Measurements from ENCODE around the gene AP1M2. TPM values are rescaled to one million over a fixed set of nuclear protein-coding genes. Genes with fewer than 3 reads are reported as not detected.

AP1M2 gene
- total RNA-seq, 1 donor from 2014 or later = 3.6 TPM

DNA sequence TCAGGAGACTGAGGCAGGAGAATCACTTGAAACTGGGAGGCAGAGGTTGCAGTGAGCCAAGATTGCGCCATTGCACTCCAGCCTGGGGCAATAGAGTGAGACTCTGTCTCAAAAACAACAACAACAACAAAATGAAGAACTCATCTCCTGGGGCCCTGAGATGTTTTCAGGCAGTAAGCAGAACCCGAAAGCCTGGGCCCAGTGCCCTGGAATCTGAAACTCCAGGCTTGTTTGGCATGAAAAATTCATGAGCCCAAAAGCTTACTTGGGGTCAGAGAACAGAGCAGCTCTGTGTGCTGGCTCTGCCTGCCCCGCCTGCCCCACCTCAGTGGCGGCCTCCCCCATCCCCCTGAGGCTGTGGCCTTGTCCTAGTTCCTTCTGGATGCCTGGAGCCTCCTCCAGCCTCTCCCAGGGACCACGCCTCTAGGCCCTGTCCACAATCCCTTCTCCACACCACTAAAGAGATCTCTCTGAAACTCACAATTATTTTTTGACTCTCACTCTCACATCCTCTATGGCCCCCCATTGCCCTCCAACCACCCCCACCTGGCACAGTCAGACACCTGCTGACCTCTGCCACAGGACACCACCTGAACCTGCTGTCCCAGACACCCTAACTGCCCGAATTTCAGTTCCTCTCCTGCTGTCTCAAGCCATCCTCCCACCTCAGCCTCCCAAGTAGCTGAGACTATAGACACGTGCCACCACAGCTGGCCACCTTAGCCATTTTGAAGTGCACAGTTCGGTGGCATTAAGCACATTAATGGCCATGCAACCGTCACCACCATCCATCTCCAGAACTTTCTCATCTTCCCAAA, 6.9 kb upstream of the AP1M2 start:
- Histone ChIP-seq H3K79me2 (ENCODE audit: low read depth) (no peaks in the 10 kb centered on the region), H3K4me1 (no peaks in the 10 kb centered on the region), H3K9me3 (ENCODE audit: low read depth) (no peaks in the 10 kb centered on the region), H3K4me3 (no peak overlapping the region), H3K9ac (no peak overlapping the region), H2AFZ (replicated peaks) (no peak overlapping the region), H3F3A (ENCODE audit: low read depth) (no peaks in the 10 kb centered on the region), H3K27ac (no peak overlapping the region), H4K20me1 (ENCODE audit: low read depth) (no peaks in the 10 kb centered on the region), H3K36me3 (no peaks in the 10 kb centered on the region), H3K27me3 (no peaks in the 10 kb centered on the region), H3K4me2 (no peak overlapping the region)
- Mint-ChIP-seq H3K4me1 (peaks cover 8% of the 10 kb centered on the region), H3K27me3 (ENCODE audit: insufficient read depth, low read depth) (peaks cover 10% of the 10 kb centered on the region), H3K4me3 (peak overlapping the region; percentile 58), H3K9me3 (no peaks in the 10 kb centered on the region), H3K27ac (peak overlapping the region; percentile 38), H3K36me3 (no peaks in the 10 kb centered on the region)
- DNase-seq (ENCODE audit: low spot score) = no peak
- TF ChIP-seq, protein P1, sequence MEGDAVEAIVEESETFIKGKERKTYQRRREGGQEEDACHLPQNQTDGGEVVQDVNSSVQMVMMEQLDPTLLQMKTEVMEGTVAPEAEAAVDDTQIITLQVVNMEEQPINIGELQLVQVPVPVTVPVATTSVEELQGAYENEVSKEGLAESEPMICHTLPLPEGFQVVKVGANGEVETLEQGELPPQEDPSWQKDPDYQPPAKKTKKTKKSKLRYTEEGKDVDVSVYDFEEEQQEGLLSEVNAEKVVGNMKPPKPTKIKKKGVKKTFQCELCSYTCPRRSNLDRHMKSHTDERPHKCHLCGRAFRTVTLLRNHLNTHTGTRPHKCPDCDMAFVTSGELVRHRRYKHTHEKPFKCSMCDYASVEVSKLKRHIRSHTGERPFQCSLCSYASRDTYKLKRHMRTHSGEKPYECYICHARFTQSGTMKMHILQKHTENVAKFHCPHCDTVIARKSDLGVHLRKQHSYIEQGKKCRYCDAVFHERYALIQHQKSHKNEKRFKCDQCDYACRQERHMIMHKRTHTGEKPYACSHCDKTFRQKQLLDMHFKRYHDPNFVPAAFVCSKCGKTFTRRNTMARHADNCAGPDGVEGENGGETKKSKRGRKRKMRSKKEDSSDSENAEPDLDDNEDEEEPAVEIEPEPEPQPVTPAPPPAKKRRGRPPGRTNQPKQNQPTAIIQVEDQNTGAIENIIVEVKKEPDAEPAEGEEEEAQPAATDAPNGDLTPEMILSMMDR (IDR thresholded peaks at IDR 0.05) = no peak
- TF ChIP-seq EZH2phosphoT487 (IDR thresholded peaks at IDR 0.05) = no peak
- no peak for TF ChIP-seq EZH2 (IDR thresholded peaks at IDR 0.05)

DNA sequence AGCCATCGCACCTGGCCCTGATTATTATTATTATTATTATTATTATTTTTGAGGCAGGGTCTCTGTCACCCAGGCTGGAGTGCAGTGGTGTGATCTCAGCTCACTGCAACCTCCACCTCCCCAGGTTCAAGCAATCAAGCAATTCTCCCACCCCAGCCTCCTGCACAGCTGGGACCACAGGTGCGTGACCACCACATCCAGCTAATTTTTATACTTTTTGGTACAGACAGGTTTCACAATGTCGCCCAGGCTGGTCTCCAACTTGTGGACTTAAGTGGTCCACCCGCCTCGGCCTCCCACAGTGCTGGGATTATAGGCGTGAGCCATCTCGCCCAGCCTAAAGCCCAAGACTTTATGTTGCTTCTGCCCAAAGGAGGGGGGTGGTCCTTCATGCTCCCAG, 6.0 kb upstream of the AP1M2 start:
- Histone ChIP-seq H3K4me3 (no peak overlapping the region), H3K9me3 (ENCODE audit: low read depth) (no peaks in the 10 kb centered on the region), H3K36me3 (no peaks in the 10 kb centered on the region), H3K4me2 (no peak overlapping the region), H3K79me2 (ENCODE audit: low read depth) (no peaks in the 10 kb centered on the region), H3K4me1 (no peaks in the 10 kb centered on the region), H3K9ac (no peak overlapping the region), H3K27ac (no peak overlapping the region), H3F3A (ENCODE audit: low read depth) (no peaks in the 10 kb centered on the region), H3K27me3 (peaks cover 6% of the 10 kb centered on the region), H2AFZ (replicated peaks) (no peak overlapping the region), H4K20me1 (ENCODE audit: low read depth) (no peaks in the 10 kb centered on the region)
- Mint-ChIP-seq H3K27ac (no peak overlapping the region), H3K9me3 (no peaks in the 10 kb centered on the region), H3K36me3 (no peaks in the 10 kb centered on the region), H3K27me3 (ENCODE audit: insufficient read depth, low read depth) (peaks cover 10% of the 10 kb centered on the region), H3K4me3 (no peak overlapping the region), H3K4me1 (peaks cover 8% of the 10 kb centered on the region)
- no peak for DNase-seq (ENCODE audit: low spot score)
- TF ChIP-seq EZH2 (IDR thresholded peaks at IDR 0.05) (no peak), EZH2phosphoT487 (IDR thresholded peaks at IDR 0.05) (no peak)
- TF ChIP-seq, protein P1 (IDR thresholded peaks at IDR 0.05) = no peak

DNA sequence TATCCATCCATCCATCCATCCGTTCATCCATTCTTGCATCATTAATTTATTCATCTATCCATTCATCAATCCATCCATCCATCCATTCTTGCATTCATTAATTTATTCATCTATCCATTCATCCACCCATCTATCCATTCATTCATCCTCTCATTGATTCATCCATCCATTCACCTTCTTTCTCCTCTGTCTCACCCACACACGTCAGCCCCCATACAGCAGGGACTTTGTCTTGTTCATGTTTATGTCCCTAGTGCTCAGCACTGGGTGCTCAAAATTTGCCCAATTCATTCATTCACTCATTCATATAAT, 683 bp upstream of the AP1M2 start:
- no peak overlapping the region for H3K4me2 ChIP-seq
- Mint-ChIP-seq H3K4me1 (no peaks in the 10 kb centered on the region), H3K4me3 (peak overlapping the region; percentile 2), H3K27me3 (ENCODE audit: insufficient read depth, low read depth) (peaks cover 24% of the 10 kb centered on the region), H3K36me3 (no peaks in the 10 kb centered on the region), H3K27ac (no peak overlapping the region), H3K9me3 (no peaks in the 10 kb centered on the region)
- no peak overlapping the region for H3K9ac ChIP-seq
- H3K9me3 ChIP-seq (ENCODE audit: low read depth) = no peaks in the 10 kb centered on the region
- no peaks in the 10 kb centered on the region for H3K79me2 ChIP-seq (ENCODE audit: low read depth)
- H3F3A ChIP-seq (ENCODE audit: low read depth) = no peaks in the 10 kb centered on the region
- H3K27me3 ChIP-seq = peaks cover 27% of the 10 kb centered on the region
- no peak for DNase-seq (ENCODE audit: low spot score)
- H3K36me3 ChIP-seq = no peaks in the 10 kb centered on the region
- no peak overlapping the region for H3K27ac ChIP-seq
- no peaks in the 10 kb centered on the region for H3K4me1 ChIP-seq
- H4K20me1 ChIP-seq (ENCODE audit: low read depth) = no peaks in the 10 kb centered on the region
- TF ChIP-seq, protein P1 (IDR thresholded peaks at IDR 0.05) = no peak
- TF ChIP-seq EZH2 (IDR thresholded peaks at IDR 0.05) (no peak), EZH2phosphoT487 (IDR thresholded peaks at IDR 0.05) (no peak)
- H2AFZ ChIP-seq (replicated peaks) = no peak overlapping the region
- no peak overlapping the region for H3K4me3 ChIP-seq
